IMR-90 (cell line): ENCODE measurements around the gene OST4. TPM values are rescaled to one million over a fixed set of nuclear protein-coding genes. Genes with fewer than 3 reads are reported as not detected.

ENCODE experiments used
- ATAC-seq: fragments of 200-7000 bp; cut with Tn5 transposase; 2 replicates; pipeline ENCODE4 v1.9.1; 2020; ENCODE audit warnings: low read depth, mild to moderate bottlenecking, moderate library complexity
- BruUV-seq: library from RNA; stranded (reverse); fragments of 400-500 nt; replicated peaks from 2 replicates; lab custom pipeline; 2021; lab: Mats Ljungman, UMichigan
- CTCF ChIA-PET: fragments of 300-600 bp; formaldehyde crosslinking; extraction: SDS; loops from one replicate; lab custom pipeline; 2021; ENCODE audit warnings: antibody characterized with exemption; lab: Yijun Ruan, JAX
- POLR2A ChIA-PET: fragments of 300-600 bp; sonication (Branson Sonifier 250); formaldehyde crosslinking; loops from one replicate; lab custom pipeline; 2022; ENCODE audit warnings: antibody characterized with exemption; ENCODE audit not compliant: unreplicated experiment; lab: Charles Lee
- DNase-seq: peaks from one replicate; pipeline ENCODE4 v3.0.0; 2013
- H2AFZ ChIP-seq: replicated peaks from 2 replicates; pipeline ENCODE3; 2013; ENCODE audit warnings: low read length, mild to moderate bottlenecking; ENCODE audit not compliant: poor library complexity
- H2AK5ac ChIP-seq: 2 replicates; pipeline ENCODE4 v1.6.1; 2013; ENCODE audit warnings: low read depth, low read length, inconsistent platforms
- H2AK9ac ChIP-seq: replicated peaks from 2 replicates; pipeline ENCODE3; 2013; ENCODE audit warnings: mild to moderate bottlenecking, low read depth, low read length, moderate library complexity; ENCODE audit not compliant: poor library complexity
- H2BK120ac ChIP-seq: 2 replicates; pipeline ENCODE4 v1.6.1; 2013; ENCODE audit warnings: low read depth, low read length, inconsistent platforms
- H2BK15ac ChIP-seq: 3 replicates; pipeline ENCODE4 v1.6.1; 2013; ENCODE audit warnings: low read depth, low read length, inconsistent platforms
- H2BK20ac ChIP-seq: 2 replicates; pipeline ENCODE4 v1.6.1; 2013; ENCODE audit warnings: low read depth, mild to moderate bottlenecking, inconsistent platforms, low read length, moderate library complexity
- H2BK5ac ChIP-seq: 2 replicates; pipeline ENCODE4 v1.6.1; 2013; ENCODE audit warnings: mild to moderate bottlenecking, low read depth, low read length, inconsistent platforms; ENCODE audit not compliant: poor library complexity, severe bottlenecking
- H3K14ac ChIP-seq: replicated peaks from 2 replicates; pipeline ENCODE4 v1.6.1; 2013; ENCODE audit warnings: low read depth, low read length, inconsistent platforms
- H3K18ac ChIP-seq: 2 replicates; pipeline ENCODE4 v1.6.1; 2013; ENCODE audit warnings: low read depth, low read length, control low read depth
- H3K23ac ChIP-seq: 2 replicates; pipeline ENCODE4 v1.6.1; 2013; ENCODE audit warnings: low read depth, low read length, inconsistent platforms
- H3K27ac ChIP-seq: 2 replicates; pipeline ENCODE4 v1.5.1; 2013; ENCODE audit warnings: mild to moderate bottlenecking, control low read depth, low read length; ENCODE audit not compliant: insufficient read depth
- H3K27me3 ChIP-seq: 2 replicates; pipeline ENCODE4 v1.6.1; 2013; ENCODE audit warnings: low read length; ENCODE audit not compliant: control insufficient read depth, insufficient read depth
- H3K36me3 ChIP-seq: 2 replicates; pipeline ENCODE4 v1.6.1; 2013; ENCODE audit warnings: low read length, mixed read lengths; ENCODE audit not compliant: control insufficient read depth, insufficient read depth
- H3K4ac ChIP-seq: 2 replicates; pipeline ENCODE4 v1.6.1; 2013; ENCODE audit warnings: low read depth, low read length, inconsistent platforms
- H3K4me1 ChIP-seq: 2 replicates; pipeline ENCODE4 v1.6.1; 2013; ENCODE audit warnings: low read length, mixed read lengths; ENCODE audit not compliant: control insufficient read depth, insufficient read depth
- H3K4me2 ChIP-seq: 2 replicates; pipeline ENCODE4 v1.6.1; 2013; ENCODE audit warnings: low read depth, mild to moderate bottlenecking, control low read depth, low read length, moderate library complexity
- H3K4me3 ChIP-seq: 2 replicates; pipeline ENCODE4 v1.5.1; 2013; ENCODE audit warnings: low read depth, mild to moderate bottlenecking, control low read depth, low read length, moderate library complexity; ENCODE audit not compliant: insufficient read depth
- H3K56ac ChIP-seq: 2 replicates; pipeline ENCODE4 v1.6.1; 2013; ENCODE audit warnings: low read length, inconsistent platforms; ENCODE audit not compliant: insufficient read depth; ENCODE audit errors: extremely low read depth
- H3K79me1 ChIP-seq, 2 experiments: 2 replicates each; pipeline ENCODE4 v1.6.1; 2013; ENCODE audit warnings: low read length in 2 of 2, inconsistent platforms in 1 of 2, low read depth in 1 of 2
- H3K9ac ChIP-seq: 2 replicates; pipeline ENCODE4 v1.6.1; 2013; ENCODE audit warnings: low read depth, low read length, control low read depth
- H3K9me1 ChIP-seq: 2 replicates; pipeline ENCODE4 v1.6.1; 2013; ENCODE audit warnings: low read length, inconsistent platforms; ENCODE audit not compliant: insufficient read depth
- H3K9me3 ChIP-seq: 2 replicates; pipeline ENCODE4 v1.6.1; 2013; ENCODE audit warnings: low read length; ENCODE audit not compliant: control insufficient read depth, insufficient read depth
- H4K20me1 ChIP-seq: 2 replicates; pipeline ENCODE4 v1.6.1; 2013; ENCODE audit warnings: low read length, inconsistent platforms; ENCODE audit not compliant: insufficient read depth
- H4K5ac ChIP-seq: 2 replicates; pipeline ENCODE4 v1.6.1; 2013; ENCODE audit warnings: mild to moderate bottlenecking, low read depth, low read length, control low read depth
- H4K8ac ChIP-seq, 2 experiments: 2 replicates each; pipeline ENCODE4 v1.6.1; 2013; ENCODE audit warnings: low read depth in 2 of 2, low read length in 2 of 2, control low read depth in 1 of 2, inconsistent platforms in 1 of 2
- H4K91ac ChIP-seq: 2 replicates; pipeline ENCODE4 v1.6.1; 2013; ENCODE audit warnings: low read depth, low read length, inconsistent platforms; ENCODE audit not compliant: insufficient read depth
- MXI1 ChIP-seq: IDR thresholded peaks from 2 replicates; pipeline ENCODE4 v1.6.1; 2012; ENCODE audit warnings: low read depth, mild to moderate bottlenecking, low read length, moderate library complexity, borderline replicate concordance
- RFX5 ChIP-seq: IDR thresholded peaks from 2 replicates; pipeline ENCODE4 v1.8.0; 2012; ENCODE audit warnings: low read depth, mild to moderate bottlenecking, low read length, moderate library complexity
- WGBS, 2 experiments: methylation state at CpG; one replicate each; pipeline versions ENCODE4 v1.1.5 to v1.1.7; 2013; ENCODE audit warnings: missing lambda C conversion rate in 2 of 2; ENCODE audit not compliant: insufficient read length in 1 of 2; ENCODE audit errors: extremely low coverage in 2 of 2; 5-methylcytosine and 5-hydroxymethylcytosine counted together
- dilution Hi-C: fragments of 300-500 bp; cut with HindIII; formaldehyde crosslinking; loops from one replicate; pipeline ENCODE4 v1.14.3; 2018; ENCODE audit warnings: low sequenced_read_pairs; ENCODE audit not compliant: unreplicated experiment
- in situ Hi-C: fragments of 300-500 bp; cut with MboI; formaldehyde crosslinking; loops from 3 replicates; pipeline ENCODE4 v1.14.3; 2019; ENCODE audit warnings: low sequenced_read_pairs, inconsistent platforms, mixed read lengths
- intact Hi-C: fragments of 100-400 bp; cut with micrococcal nuclease; formaldehyde crosslinking; loops from 2 replicates; pipeline ENCODE4 v1.10.0; 2022
- polyA plus RNA-seq, 3 experiments: library from polyadenylated mRNA; depleted of rRNA; stranded (reverse); fragments of >200 nt; gene quantifications; 2 replicates each; pipeline ENCODE4 v1.2.3, GENCODE V29; 2012; ENCODE audit warnings: low replicate concordance in 1 of 3
- total RNA-seq: library from RNA; depleted of rRNA; stranded (reverse); fragments of >200 nt; gene quantifications from 2 replicates; pipeline ENCODE4 v1.2.3, GENCODE V29; 2012

The OST4 gene
- total and polyA plus RNA-seq, 2 of the 4 experiments (the other 2 are of a cell fraction) = 386 to 806 TPM

DNA sequence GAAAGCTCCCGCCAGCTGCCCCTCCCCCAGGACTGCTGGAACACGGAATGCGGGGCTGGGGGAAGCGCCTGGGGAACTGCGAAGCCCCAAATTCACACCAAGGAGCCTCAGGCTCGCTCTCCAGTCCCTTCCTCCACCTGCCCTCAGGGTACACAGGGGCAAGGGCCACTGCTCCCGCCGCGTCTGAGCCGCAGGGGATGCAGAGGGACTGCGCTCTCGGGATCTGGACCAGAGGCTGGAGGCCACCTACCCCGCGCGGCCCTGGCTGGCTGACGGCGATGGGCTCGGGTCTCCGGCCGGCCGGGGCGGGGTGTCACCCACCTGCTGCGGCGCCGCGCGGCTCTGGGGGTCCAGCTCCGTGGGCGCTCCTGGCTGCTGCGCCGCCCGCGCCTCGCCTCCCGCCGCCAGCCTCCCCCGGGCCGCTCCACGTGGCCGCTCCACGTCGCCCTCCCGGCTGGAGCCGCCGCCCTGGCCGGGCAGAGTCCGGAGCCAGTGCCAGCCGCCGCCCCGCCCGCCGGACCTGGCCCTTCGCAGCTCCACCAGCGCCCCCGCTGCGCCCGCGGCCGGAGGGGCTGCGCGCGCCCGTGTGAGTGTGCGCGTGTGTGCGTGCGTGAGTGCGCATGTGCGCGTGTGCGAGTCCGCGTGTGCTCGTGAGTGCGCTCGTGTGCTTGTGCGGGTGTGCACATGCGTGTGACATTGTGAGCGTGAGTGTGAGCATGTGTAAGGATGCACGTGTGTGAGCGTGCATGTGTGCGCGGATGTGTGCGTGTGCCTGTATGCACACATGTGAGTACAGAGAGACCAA, 47.3 kb upstream of the OST4 start, which contains the start of gene CGREF1:
CGREF1 (minus strand) TSS at position 604 of the 805 bp plus-strand sequence. CDS start 14,762 bp downstream, outside the sequence.
- no peak within 1 kb of the TSS for H3K14ac ChIP-seq
- H3K27ac ChIP-seq = no peak within 1 kb of the TSS
- peaks cover 67% of the 10 kb centered on the region for H3K27me3 ChIP-seq
- peak within 1 kb of the TSS; percentile 64 for H3K23ac ChIP-seq
- H2BK20ac ChIP-seq = no peak within 1 kb of the TSS
- H3K4me1 ChIP-seq = peaks cover 5% of the 10 kb centered on the region
- 6% methylated on average over 54 of the region's 84 CpGs; no CpG with 5 or more reads in 1 of the 2 experiments for WGBS, 2 experiments
- H2BK15ac ChIP-seq = no peak within 1 kb of the TSS
- H2BK5ac ChIP-seq = no peak within 1 kb of the TSS
- dilution Hi-C loops (no loop called here), in situ Hi-C loops (no loop called here), intact Hi-C loops (no loop called here)
- no peak within 1 kb of the TSS for H3K4ac ChIP-seq
- H3K79me1 ChIP-seq = no peaks in the 10 kb centered on the region
- peak within 1 kb of the TSS; percentile 72 for H2AK9ac ChIP-seq
- no peak within 1 kb of the TSS for H2AK5ac ChIP-seq
- H3K56ac ChIP-seq = 0 out of 2 replicates have a peak within 1 kb of the TSS, but pooled peaks have one; percentile 16
- H3K36me3 ChIP-seq = no peaks in the 10 kb centered on the region
- H3K4me2 ChIP-seq = peak within 1 kb of the TSS; percentile 99
- peak within 1 kb of the TSS in 1 of 2 experiments; percentile 63; a peak in 1 of 4 replicates for H4K8ac ChIP-seq
- peaks cover 6% of the 10 kb centered on the region; the same call in 1 of the 2 replicates for H3K9me3 ChIP-seq
- no peak within 1 kb of the TSS for H2BK120ac ChIP-seq
- BruUV-seq = no TSS peak
- no peak for TF ChIP-seq RFX5
- TF ChIP-seq MXI1 = no peak
- H4K91ac ChIP-seq = peak within 1 kb of the TSS; percentile 39; the same call in 1 of the 2 replicates
- peak within 1 kb of the TSS; percentile 42 for H3K4me3 ChIP-seq
- no peak within 1 kb of the TSS for H3K9ac ChIP-seq
- peak within 1 kb of the TSS; percentile 85 for H2AFZ ChIP-seq
- ChIA-PET POLR2A (no interaction called here), CTCF (no interaction called here)
- no peaks in the 10 kb centered on the region; the same call in 1 of the 2 replicates for H3K9me1 ChIP-seq
- H4K20me1 ChIP-seq = no peaks in the 10 kb centered on the region; the same call in 1 of the 2 replicates
- H3K18ac ChIP-seq = no peak within 1 kb of the TSS
- DNase-seq (no peak), ATAC-seq (peak; percentile 36)
- H4K5ac ChIP-seq = no peak within 1 kb of the TSS
